Gastroesophageal sphincter (tissue), 4 donors: ENCODE results near the gene TMEM131. TPM values are rescaled to one million over a fixed set of nuclear protein-coding genes. Genes with fewer than 3 reads are reported as not detected.

Experiments used
- ATAC-seq: fragments of 150-250 bp; one replicate; pipeline ENCODE4 v1.9.1; 2016; ENCODE audit warnings: mild to moderate bottlenecking, moderate library complexity
- H3K27ac ChIP-seq, 4 donors: fragments of 200-600 bp; sonication (generic) in 3 of 4; 1 replicate in 3 of 4; 2 replicates in 1 of 4; pipeline ENCODE4 v1.5.1; 2016 to 2019
- H3K27me3 ChIP-seq: fragments of 200-600 bp; sonication (generic); one replicate; pipeline ENCODE4 v1.5.1; 2019
- H3K36me3 ChIP-seq, 2 donors: fragments of 200-600 bp; sonication (generic); one replicate each; pipeline ENCODE4 v1.5.1; 2019; ENCODE audit warnings: control low read depth in 1 of 2
- H3K4me1 ChIP-seq, 3 donors: fragments of 200-600 bp; sonication (generic); 1 replicate in 2 of 3; 2 replicates in 1 of 3; pipeline ENCODE4 v1.5.1; 2016 to 2019; ENCODE audit warnings: control low read depth in 2 of 3
- H3K4me3 ChIP-seq, 2 donors: fragments of 200-600 bp; sonication (generic); one replicate each; pipeline ENCODE4 v1.5.1; 2019; ENCODE audit warnings: mild to moderate bottlenecking in 1 of 2, moderate library complexity in 1 of 2
- H3K9me3 ChIP-seq, 3 donors: fragments of 200-600 bp; sonication (generic); one replicate each; pipeline ENCODE4 v1.5.1; 2017 to 2019; ENCODE audit warnings: control low read depth in 2 of 3
- CTCF ChIP-seq, 4 experiments: fragments of 200-600 bp in 2 of 4; fragments of 450-650 bp in 2 of 4; sonication (generic) in 1 of 4; IDR thresholded peaks; one replicate each; pipeline ENCODE4 v1.5.1; 2017 to 2019; ENCODE audit warnings: antibody characterized with exemption in 4 of 4, mild to moderate bottlenecking in 2 of 4, moderate library complexity in 2 of 4
- EP300 ChIP-seq: sonication (generic); formaldehyde crosslinking; IDR thresholded peaks from one replicate; pipeline ENCODE4 v1.6.1; 2017; ENCODE audit warnings: antibody characterized with exemption, mild to moderate bottlenecking
- POLR2A ChIP-seq, 2 donors: fragments of 450-650 bp; IDR thresholded peaks; one replicate each; pipeline ENCODE4 v1.6.1; 2017; ENCODE audit warnings: antibody characterized with exemption in 2 of 2, mild to moderate bottlenecking in 2 of 2, moderate library complexity in 1 of 2
- POLR2AphosphoS5 ChIP-seq: sonication (generic); formaldehyde crosslinking; IDR thresholded peaks from one replicate; pipeline ENCODE4 v1.6.1; 2017; ENCODE audit warnings: antibody characterized with exemption
- WGBS, 2 donors: methylation state at CpG; one replicate each; pipeline ENCODE4 v1.1.5; 2018; ENCODE audit warnings: low coverage in 1 of 2; 5-methylcytosine and 5-hydroxymethylcytosine counted together
- total RNA-seq, 4 donors: library from RNA; depleted of rRNA; stranded (reverse); fragments of >200 nt; gene quantifications; one replicate each; pipeline ENCODE4 v1.1.0, GENCODE V29; 2016

Gene TMEM131
- total RNA-seq, 4 donors from 2014 or later = 32.0 to 46.4 (median 33.9) TPM

GRCh38 chr2:97711394-97711711 is 284.4 kb downstream of the TMEM131 start:
- Histone ChIP-seq H3K4me1 (no peaks in the 10 kb centered on the region), H3K4me3 (no peak overlapping the region), H3K9me3 (no peaks in the 10 kb centered on the region), H3K27ac (no peak overlapping the region), H3K27me3 (peaks cover 25% of the 10 kb centered on the region), H3K36me3 (no peaks in the 10 kb centered on the region)
- 87% methylated on average over 6 of the region's 6 CpGs; no CpG with 5 or more reads in 1 of the 2 donors for WGBS, 2 donors
- ATAC-seq = no peak
- no peak for TF ChIP-seq POLR2A (IDR thresholded peaks at IDR 0.05)
- no peak for TF ChIP-seq POLR2AphosphoS5
- TF ChIP-seq EP300 = no peak
- no peak for TF ChIP-seq CTCF (IDR thresholded peaks at IDR 0.05)

- no peaks in the 10 kb centered on the region for H3K4me1 ChIP-seq
- no peaks in the 10 kb centered on the region for H3K9me3 ChIP-seq
- H3K27ac ChIP-seq = no peak overlapping the region
- 88 to 98% methylated on average over 3 to 6 of the region's 8 CpGs for WGBS, 2 donors
- TF ChIP-seq POLR2A (IDR thresholded peaks at IDR 0.05) (no peak), CTCF (IDR thresholded peaks at IDR 0.05) (no peak), POLR2AphosphoS5 (no peak), EP300 (no peak)
- no peak overlapping the region for H3K4me3 ChIP-seq
- H3K27me3 ChIP-seq = peaks cover 25% of the 10 kb centered on the region
- H3K36me3 ChIP-seq = no peaks in the 10 kb centered on the region
- no peak for ATAC-seq
Observed at GRCh38 chr2:97708608-97709007, 287.1 kb downstream of the TMEM131 start.

- no peak overlapping the region for H3K27ac ChIP-seq
- no peak for TF ChIP-seq EP300
- no peak for TF ChIP-seq CTCF (IDR thresholded peaks at IDR 0.05)
- no peak for TF ChIP-seq POLR2A (IDR thresholded peaks at IDR 0.05)
- no peak for TF ChIP-seq POLR2AphosphoS5
- H3K4me1 ChIP-seq = no peaks in the 10 kb centered on the region
- peaks cover 25% of the 10 kb centered on the region for H3K27me3 ChIP-seq
- no peak overlapping the region for H3K4me3 ChIP-seq
- H3K36me3 ChIP-seq = no peaks in the 10 kb centered on the region
- H3K9me3 ChIP-seq = no peaks in the 10 kb centered on the region
- no peak for ATAC-seq
- WGBS, 2 donors = 80% methylated on average over 1 of the region's 4 CpGs; no CpG with 5 or more reads in 1 of the 2 donors
Observed at GRCh38 chr2:97708048-97708380, 287.7 kb downstream of the TMEM131 start.

GRCh38 chr2:97707362-97708047 is 288.2 kb downstream of the TMEM131 start:
- H3K4me3 ChIP-seq = no peak overlapping the region
- H3K27ac ChIP-seq = no peak overlapping the region
- TF ChIP-seq POLR2AphosphoS5 (no peak), POLR2A (IDR thresholded peaks at IDR 0.05) (no peak), EP300 (no peak), CTCF (IDR thresholded peaks at IDR 0.05) (no peak)
- peaks cover 25% of the 10 kb centered on the region for H3K27me3 ChIP-seq
- no peaks in the 10 kb centered on the region for H3K36me3 ChIP-seq
- WGBS, 2 donors = 68% methylated on average over 5 of the region's 11 CpGs; no CpG with 5 or more reads in 1 of the 2 donors
- no peaks in the 10 kb centered on the region for H3K4me1 ChIP-seq
- H3K9me3 ChIP-seq = no peaks in the 10 kb centered on the region
- no peak for ATAC-seq

- ATAC-seq = no peak
- H3K4me1 ChIP-seq = no peaks in the 10 kb centered on the region
- H3K36me3 ChIP-seq = no peaks in the 10 kb centered on the region
- no peak for TF ChIP-seq CTCF (IDR thresholded peaks at IDR 0.05)
- H3K27me3 ChIP-seq = peaks cover 25% of the 10 kb centered on the region
- WGBS, 2 donors = 61 to 73% methylated on average over 2 to 4 of the region's 11 CpGs
- H3K4me3 ChIP-seq = no peak overlapping the region
- H3K9me3 ChIP-seq = no peaks in the 10 kb centered on the region
- H3K27ac ChIP-seq = no peak overlapping the region
Observed at GRCh38 chr2:97706708-97707345, 288.9 kb downstream of the TMEM131 start.
